Stimulated activated CD8-positive, alpha-beta memory T cell treated with anti-CD3 and anti-CD28 coated beads, Interleukin-12 subunit alpha, Interleukin-12 subunit beta, amount 100 ng/mL, for 4 hours (primary cell): ENCODE measurements around the gene TECRL.

Experiments
- DNase-seq: peaks from one replicate; pipeline ENCODE4 v3.0.0-alpha.2; 2020; ENCODE audit warnings: low read depth

TECRL gene

DNA sequence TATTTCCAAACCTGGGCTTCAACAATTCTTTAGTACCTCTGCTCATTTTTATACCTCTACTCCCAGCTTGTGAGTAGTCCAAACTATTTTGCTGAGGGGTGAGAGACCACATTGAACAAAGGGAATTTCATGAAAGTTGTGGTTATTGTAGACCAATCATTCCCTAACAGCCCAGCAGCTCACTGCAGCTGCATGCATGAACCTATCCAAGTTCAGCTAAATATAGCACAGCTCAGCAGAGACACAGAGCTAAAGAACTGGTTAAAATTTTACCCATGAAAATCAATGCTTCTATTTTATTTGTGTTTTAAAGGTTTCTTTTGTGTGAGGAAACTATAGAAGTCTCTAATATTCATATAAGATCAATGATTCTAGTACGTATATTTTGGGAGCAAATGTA is 82.7 kb downstream of the TECRL start:
- DNase-seq = no peak

GRCh38 chr4:64306255-64306565 is 103.0 kb downstream of the TECRL start:
- DNase-seq = no peak

- no peak for DNase-seq
These were observed 103.5 kb downstream of the TECRL start for GRCh38 chr4:64305565-64306254.

GRCh38 chr4:64272432-64272831 is 136.8 kb downstream of the TECRL start:
- no peak for DNase-seq

DNA sequence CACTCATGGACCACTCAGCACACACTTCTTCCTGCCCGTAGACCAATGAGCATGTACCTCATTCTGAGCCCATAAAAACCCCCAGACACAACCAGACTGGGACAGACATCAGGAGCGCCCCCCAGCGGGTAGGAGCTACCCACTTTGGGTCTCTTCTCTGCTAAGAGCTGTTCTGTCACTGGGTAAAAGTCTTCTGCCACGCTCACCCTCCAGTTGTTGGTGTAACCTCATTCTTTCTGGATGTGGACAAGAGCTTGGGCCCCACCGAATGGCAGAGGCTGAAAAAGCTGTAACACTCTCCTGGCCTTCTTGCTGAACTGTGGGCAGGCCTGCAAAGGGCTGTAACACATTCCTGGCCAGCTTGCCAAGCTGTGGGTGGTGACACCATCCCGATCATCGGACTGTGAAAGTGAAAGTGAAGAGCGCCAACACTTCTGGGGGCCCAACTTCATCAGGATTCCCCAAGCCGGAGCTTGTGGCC is 137.6 kb downstream of the TECRL start:
- no peak for DNase-seq

DNA sequence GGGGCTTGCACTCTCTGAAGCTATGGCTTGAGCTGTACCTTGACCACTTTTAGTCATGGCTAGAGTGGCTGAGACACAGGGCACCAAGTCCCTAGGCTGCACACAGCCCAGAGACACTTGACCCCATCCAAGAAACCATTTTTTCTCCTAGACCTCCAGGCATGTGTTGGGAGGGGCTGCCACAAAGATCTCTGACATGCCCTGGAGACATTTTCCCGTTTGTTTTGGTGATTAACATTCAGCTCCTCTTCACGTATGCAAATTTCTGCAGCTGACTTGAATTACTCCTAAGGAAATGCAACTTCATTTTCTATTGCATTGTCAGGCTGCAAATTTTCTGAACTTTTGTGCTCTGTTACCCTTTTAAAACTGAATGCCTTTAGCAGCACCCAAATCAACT is 142.6 kb downstream of the TECRL start:
- DNase-seq = no peak

GRCh38 chr4:64266263-64266662 is 143.0 kb downstream of the TECRL start:
- no peak for DNase-seq

- DNase-seq = no peak
These were observed 157.5 kb downstream of the TECRL start for GRCh38 chr4:64251781-64252180.

- no peak for DNase-seq
These were observed 158.8 kb downstream of the TECRL start for GRCh38 chr4:64250488-64250887.

- no peak for DNase-seq
These were observed 159.2 kb downstream of the TECRL start for GRCh38 chr4:64250061-64250460.

GRCh38 chr4:64248186-64248585 is 161.1 kb downstream of the TECRL start:
- no peak for DNase-seq

DNA sequence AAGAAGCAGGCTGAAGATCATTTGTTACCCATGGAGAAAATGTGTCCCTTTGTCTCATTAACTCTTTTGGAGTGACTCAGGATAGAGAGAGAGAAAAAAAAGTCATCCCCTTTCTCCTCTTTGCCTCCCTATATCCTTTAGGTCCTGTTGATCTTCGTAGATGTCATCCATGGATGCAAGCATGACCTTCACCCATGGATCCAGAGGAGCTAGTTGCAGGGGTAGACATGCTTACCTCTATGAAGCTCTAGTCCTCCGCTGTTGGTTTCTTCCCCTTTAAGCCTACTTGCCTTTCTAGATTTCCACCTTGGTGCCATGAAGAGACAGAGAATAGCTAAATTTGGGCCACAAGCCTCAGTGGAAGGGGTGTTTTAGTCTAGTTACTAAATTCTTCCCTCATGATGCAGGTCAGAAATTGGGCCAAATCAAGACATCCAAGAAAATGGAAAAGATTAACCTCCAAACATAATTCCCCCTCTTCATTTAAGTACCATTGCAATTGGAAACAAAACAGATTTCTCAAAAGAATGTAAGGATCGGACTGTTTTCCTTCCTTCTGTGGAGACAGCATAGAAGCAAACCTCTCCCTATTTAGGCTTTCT is 178.4 kb downstream of the TECRL start:
- no peak for DNase-seq
